ENCODE results near the gene ROBO1. TPM values are rescaled to one million over a fixed set of nuclear protein-coding genes. Genes with fewer than 3 reads are reported as not detected.

The ROBO1 gene
- total RNA-seq, 1 donor from 2014 or later: 31.7 TPM

DNA sequence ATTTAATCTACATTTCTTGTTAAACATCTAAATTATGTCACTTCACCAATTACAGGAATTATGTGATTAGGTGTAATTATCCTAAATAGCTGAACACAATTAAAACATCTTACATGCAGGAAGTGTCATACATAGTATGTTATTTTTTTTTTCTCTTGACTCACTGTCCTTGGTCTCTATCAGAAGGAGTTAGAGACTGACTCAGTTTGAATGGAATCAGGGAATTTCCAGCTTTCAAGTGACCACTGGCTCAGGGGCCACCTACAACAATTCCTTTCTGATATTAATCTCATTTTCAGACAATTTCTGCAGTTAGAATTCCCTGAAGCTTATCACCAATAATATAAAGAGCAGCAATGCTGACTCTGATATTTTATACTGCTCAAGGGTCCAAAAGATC lies 400.7 kb downstream of the ROBO1 start:
- Histone ChIP-seq H3K4me3 (ENCODE audit: low read depth, low read length) (no peak overlapping the region), H3K36me3 (ENCODE audit: control insufficient read depth, insufficient read depth, low read length) (no peaks in the 10 kb centered on the region), H3K27me3 (ENCODE audit: control insufficient read depth, insufficient read depth, low read length) (no peaks in the 10 kb centered on the region)
- DNase-seq (ENCODE audit: low read depth): peak; percentile 45
- TF ChIP-seq, protein P1, sequence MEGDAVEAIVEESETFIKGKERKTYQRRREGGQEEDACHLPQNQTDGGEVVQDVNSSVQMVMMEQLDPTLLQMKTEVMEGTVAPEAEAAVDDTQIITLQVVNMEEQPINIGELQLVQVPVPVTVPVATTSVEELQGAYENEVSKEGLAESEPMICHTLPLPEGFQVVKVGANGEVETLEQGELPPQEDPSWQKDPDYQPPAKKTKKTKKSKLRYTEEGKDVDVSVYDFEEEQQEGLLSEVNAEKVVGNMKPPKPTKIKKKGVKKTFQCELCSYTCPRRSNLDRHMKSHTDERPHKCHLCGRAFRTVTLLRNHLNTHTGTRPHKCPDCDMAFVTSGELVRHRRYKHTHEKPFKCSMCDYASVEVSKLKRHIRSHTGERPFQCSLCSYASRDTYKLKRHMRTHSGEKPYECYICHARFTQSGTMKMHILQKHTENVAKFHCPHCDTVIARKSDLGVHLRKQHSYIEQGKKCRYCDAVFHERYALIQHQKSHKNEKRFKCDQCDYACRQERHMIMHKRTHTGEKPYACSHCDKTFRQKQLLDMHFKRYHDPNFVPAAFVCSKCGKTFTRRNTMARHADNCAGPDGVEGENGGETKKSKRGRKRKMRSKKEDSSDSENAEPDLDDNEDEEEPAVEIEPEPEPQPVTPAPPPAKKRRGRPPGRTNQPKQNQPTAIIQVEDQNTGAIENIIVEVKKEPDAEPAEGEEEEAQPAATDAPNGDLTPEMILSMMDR (IDR thresholded peaks at IDR 0.05; ENCODE audit: insufficient read depth, low read length, poor library complexity, severe bottlenecking): no peak

DNA sequence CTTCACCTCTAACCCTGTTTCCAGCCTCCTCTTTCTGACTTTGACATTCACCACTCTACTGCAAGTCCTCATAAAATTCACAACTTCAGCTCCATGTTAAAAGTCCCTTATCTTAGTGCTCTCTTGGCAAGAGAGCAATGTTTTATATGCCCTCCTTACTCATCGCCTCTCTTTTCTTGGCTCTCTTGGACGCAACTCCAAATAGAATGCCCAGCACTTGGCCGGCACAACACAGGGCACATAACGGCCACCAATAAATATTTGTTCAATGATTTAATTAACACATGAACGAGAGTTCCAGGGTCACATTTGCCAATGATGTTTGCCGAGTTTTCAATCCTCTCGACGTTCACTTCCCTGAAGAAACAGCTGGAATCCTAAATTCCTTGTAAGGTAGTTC lies 401.4 kb downstream of the ROBO1 start:
- Histone ChIP-seq H3K4me3 (ENCODE audit: low read depth, low read length) (no peak overlapping the region), H3K27me3 (ENCODE audit: control insufficient read depth, insufficient read depth, low read length) (no peaks in the 10 kb centered on the region), H3K36me3 (ENCODE audit: control insufficient read depth, insufficient read depth, low read length) (no peaks in the 10 kb centered on the region)
- DNase-seq (ENCODE audit: low read depth): no peak
- TF ChIP-seq, protein P1 (IDR thresholded peaks at IDR 0.05; ENCODE audit: insufficient read depth, low read length, poor library complexity, severe bottlenecking): no peak

DNA sequence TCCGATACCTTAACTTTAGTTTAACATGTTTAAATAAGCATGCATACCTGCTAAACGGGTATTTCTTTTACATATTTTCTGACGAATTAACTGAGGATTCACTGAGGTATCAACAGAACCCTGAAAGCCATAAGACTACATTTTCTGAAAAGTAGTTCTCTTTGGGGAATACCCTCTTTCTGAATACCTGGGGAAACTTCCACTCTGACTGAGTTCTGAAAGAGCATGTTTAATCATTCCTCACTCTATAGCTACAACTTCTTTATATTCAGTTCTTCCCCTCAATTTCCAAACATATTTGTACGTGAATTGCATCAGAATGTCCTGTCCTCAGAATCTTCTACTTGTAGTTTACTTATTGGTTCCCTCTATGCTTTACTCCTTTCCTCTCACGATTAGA lies 403.0 kb downstream of the ROBO1 start:
- Histone ChIP-seq H3K36me3 (ENCODE audit: control insufficient read depth, insufficient read depth, low read length) (no peaks in the 10 kb centered on the region), H3K4me3 (ENCODE audit: low read depth, low read length) (no peak overlapping the region), H3K27me3 (ENCODE audit: control insufficient read depth, insufficient read depth, low read length) (no peaks in the 10 kb centered on the region)
- no peak for DNase-seq (ENCODE audit: low read depth)
- TF ChIP-seq, protein P1 (IDR thresholded peaks at IDR 0.05; ENCODE audit: insufficient read depth, low read length, poor library complexity, severe bottlenecking): no peak

DNA sequence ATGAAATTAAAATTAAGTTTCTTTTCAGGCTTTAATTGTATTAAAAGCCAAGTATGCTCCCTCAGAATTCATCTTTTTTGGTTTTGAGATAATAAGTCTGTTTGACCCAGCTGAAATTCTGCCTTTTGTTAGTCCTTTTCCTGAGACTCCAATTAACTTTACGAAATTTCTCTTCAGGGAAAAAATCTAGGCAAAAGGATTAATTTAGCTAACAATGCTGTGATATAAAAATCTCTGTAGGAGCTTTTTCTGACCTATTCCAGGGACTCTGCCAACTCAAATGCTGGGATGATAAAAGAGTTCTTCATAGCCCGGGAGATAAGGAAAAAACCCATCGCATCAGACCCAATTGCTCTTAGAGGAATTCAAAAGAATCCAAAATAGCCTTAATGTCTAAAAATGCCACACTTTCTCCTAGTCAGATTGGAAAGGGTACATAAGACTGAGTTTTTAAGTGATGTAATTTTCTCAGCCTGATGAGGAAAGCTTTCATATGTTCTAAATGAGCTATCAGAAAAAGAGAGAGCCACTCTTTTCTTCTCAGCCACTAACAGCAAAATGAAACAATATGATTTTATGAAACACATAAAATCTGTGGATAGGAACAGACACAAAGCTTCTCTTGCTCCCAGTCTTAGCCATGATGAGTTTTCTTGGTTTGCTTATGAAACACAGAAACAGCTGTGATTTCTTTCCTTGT lies 405.1 kb downstream of the ROBO1 start:
- Histone ChIP-seq H3K4me3 (ENCODE audit: low read depth, low read length) (no peak overlapping the region), H3K27me3 (ENCODE audit: control insufficient read depth, insufficient read depth, low read length) (no peaks in the 10 kb centered on the region), H3K36me3 (ENCODE audit: control insufficient read depth, insufficient read depth, low read length) (no peaks in the 10 kb centered on the region)
- TF ChIP-seq, protein P1 (IDR thresholded peaks at IDR 0.05; ENCODE audit: insufficient read depth, low read length, poor library complexity, severe bottlenecking): no peak
- no peak for DNase-seq (ENCODE audit: low read depth)

DNA sequence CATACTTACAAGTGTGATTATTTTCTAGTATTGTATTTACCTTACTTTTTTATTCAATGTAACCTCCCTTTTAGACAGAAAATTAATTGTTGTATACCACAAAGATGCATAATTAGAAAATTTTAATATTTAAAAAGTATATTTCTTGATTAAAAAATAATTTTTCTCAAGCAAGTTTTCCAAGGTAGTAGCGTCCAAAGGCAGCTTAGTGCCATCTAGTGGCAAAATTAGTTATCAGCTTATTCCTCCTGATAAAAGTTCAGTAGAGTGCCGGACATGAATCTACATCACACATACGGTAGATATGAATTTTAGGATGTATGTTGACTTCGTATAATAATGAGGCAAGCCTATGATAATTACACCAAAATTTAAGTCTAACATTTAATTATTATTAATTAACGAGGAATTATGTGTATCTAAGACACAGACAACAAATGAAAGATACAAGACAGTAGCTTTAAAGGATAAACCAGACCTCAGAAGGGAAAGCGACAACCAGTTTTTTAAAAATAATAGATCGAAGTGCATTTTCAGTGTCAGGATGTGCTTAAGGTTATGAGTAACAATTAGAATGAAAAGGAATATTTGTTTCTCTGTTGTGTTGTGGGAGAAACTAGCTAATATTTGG lies 405.9 kb downstream of the ROBO1 start:
- Histone ChIP-seq H3K36me3 (ENCODE audit: control insufficient read depth, insufficient read depth, low read length) (no peaks in the 10 kb centered on the region), H3K27me3 (ENCODE audit: control insufficient read depth, insufficient read depth, low read length) (no peaks in the 10 kb centered on the region), H3K4me3 (ENCODE audit: low read depth, low read length) (no peak overlapping the region)
- TF ChIP-seq, protein P1 (IDR thresholded peaks at IDR 0.05; ENCODE audit: insufficient read depth, low read length, poor library complexity, severe bottlenecking): peak; percentile 73
- DNase-seq (ENCODE audit: low read depth): no peak
